Right lobe of liver (tissue), 4 donors: ENCODE data around the gene PRKD2.

Source experiments
- POLR2A ChIP-seq: fragments of 450-650 bp; IDR thresholded peaks from one replicate; pipeline ENCODE4 v1.6.1; 2017; ENCODE audit warnings: antibody characterized with exemption, mild to moderate bottlenecking
- TF ChIP-seq, protein P1 (sequence below), 4 donors: fragments of 200-600 bp in 3 of 4; fragments of 450-650 bp in 1 of 4; IDR thresholded peaks; one replicate each; pipeline versions ENCODE4 v1.5.1 to v1.8.0; 2016 to 2022; ENCODE audit warnings: antibody characterized with exemption in 4 of 4, mild to moderate bottlenecking in 2 of 4
- donor health status: DM: no; HTN: no; CAD: no.
- donor health status: DM: no; HTN: no; CAD: no.
- donor health status: DM: no; HTN: yes; CAD: no.

- TF ChIP-seq, protein P1, sequence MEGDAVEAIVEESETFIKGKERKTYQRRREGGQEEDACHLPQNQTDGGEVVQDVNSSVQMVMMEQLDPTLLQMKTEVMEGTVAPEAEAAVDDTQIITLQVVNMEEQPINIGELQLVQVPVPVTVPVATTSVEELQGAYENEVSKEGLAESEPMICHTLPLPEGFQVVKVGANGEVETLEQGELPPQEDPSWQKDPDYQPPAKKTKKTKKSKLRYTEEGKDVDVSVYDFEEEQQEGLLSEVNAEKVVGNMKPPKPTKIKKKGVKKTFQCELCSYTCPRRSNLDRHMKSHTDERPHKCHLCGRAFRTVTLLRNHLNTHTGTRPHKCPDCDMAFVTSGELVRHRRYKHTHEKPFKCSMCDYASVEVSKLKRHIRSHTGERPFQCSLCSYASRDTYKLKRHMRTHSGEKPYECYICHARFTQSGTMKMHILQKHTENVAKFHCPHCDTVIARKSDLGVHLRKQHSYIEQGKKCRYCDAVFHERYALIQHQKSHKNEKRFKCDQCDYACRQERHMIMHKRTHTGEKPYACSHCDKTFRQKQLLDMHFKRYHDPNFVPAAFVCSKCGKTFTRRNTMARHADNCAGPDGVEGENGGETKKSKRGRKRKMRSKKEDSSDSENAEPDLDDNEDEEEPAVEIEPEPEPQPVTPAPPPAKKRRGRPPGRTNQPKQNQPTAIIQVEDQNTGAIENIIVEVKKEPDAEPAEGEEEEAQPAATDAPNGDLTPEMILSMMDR (IDR thresholded peaks at IDR 0.05): no peak
- no peak for TF ChIP-seq POLR2A
These were observed 27.6 kb downstream of the PRKD2 start for GRCh38 chr19:46689358-46689757.
